Islet precursor cell (in vitro differentiated cells): ENCODE data around the gene ZSCAN32.

Source experiments
- DNase-seq: peaks from one replicate; pipeline ENCODE4 v3.0.0-alpha.2; 2018

Gene ZSCAN32

GRCh38 chr16:3400779-3401688 is at the start of gene ZSCAN32, which contains the start of gene ZNF174:
TSS of gene ZSCAN32 (minus strand) at chr16:3401004. CDS start at chr16:3397557, 3,447 bp downstream.
TSS of gene ZNF174 (plus strand) at chr16:3401215. CDS start at chr16:3402005, 790 bp downstream.
- DNase-seq, result peak; percentile 100

GRCh38 chr16:3444032-3444388 is 43.2 kb upstream of the ZSCAN32 start:
- peak; percentile 65 for DNase-seq

- DNase-seq, result peak; percentile 96
These were observed 42.6 kb upstream of the ZSCAN32 start, which contains the start of the genes NAA60 and ZNF597 for GRCh38 chr16:3443108-3444031. TSS of gene NAA60 (plus strand) at chr16:3443680. CDS start at chr16:3476228, 32,548 bp downstream. TSS of gene ZNF597 (minus strand) at chr16:3443504. CDS start at chr16:3443153, 351 bp downstream.

- no peak for DNase-seq
These were observed 38.8 kb upstream of the ZSCAN32 start for GRCh38 chr16:3439637-3440036.

- no peak for DNase-seq
These were observed 33.6 kb upstream of the ZSCAN32 start for GRCh38 chr16:3434373-3434772.

GRCh38 chr16:3431779-3432219 is 31.0 kb upstream of the ZSCAN32 start:
- DNase-seq, result no peak

- no peak for DNase-seq
These were observed 13.1 kb upstream of the ZSCAN32 start for GRCh38 chr16:3413730-3414379.

GRCh38 chr16:3408561-3409197 is 7.9 kb upstream of the ZSCAN32 start:
- DNase-seq, result no peak

- DNase-seq, result no peak
These were observed 1.1 kb upstream of the ZSCAN32 start for GRCh38 chr16:3401719-3402397.

GRCh38 chr16:3400446-3400778 is 392 bp downstream of the ZSCAN32 start:
- DNase-seq, result no peak

- no peak for DNase-seq
These were observed 11.0 kb downstream of the ZSCAN32 start for GRCh38 chr16:3389663-3390338.

- no peak for DNase-seq
These were observed 12.5 kb downstream of the ZSCAN32 start for GRCh38 chr16:3388325-3388724.

GRCh38 chr16:3383045-3383448 is 17.8 kb downstream of the ZSCAN32 start:
- DNase-seq, result no peak

- no peak for DNase-seq
These were observed 22.9 kb downstream of the ZSCAN32 start for GRCh38 chr16:3377917-3378316.

- no peak for DNase-seq
These were observed 25.1 kb downstream of the ZSCAN32 start for GRCh38 chr16:3375680-3376079.

- DNase-seq, result no peak
These were observed 31.7 kb downstream of the ZSCAN32 start for GRCh38 chr16:3369073-3369472.

- DNase-seq, result no peak
These were observed 35.9 kb downstream of the ZSCAN32 start for GRCh38 chr16:3364774-3365427.

GRCh38 chr16:3363793-3364192 is 37.0 kb downstream of the ZSCAN32 start:
- no peak for DNase-seq

- no peak for DNase-seq
These were observed 37.9 kb downstream of the ZSCAN32 start for GRCh38 chr16:3362931-3363330.

GRCh38 chr16:3358871-3359270 is 41.9 kb downstream of the ZSCAN32 start:
- DNase-seq, result no peak

- DNase-seq, result no peak
These were observed 44.7 kb downstream of the ZSCAN32 start for GRCh38 chr16:3356118-3356517.
